Measurements from ENCODE around the gene NHSL2. TPM values are rescaled to one million over a fixed set of nuclear protein-coding genes. Genes with fewer than 3 reads are reported as not detected.

Gene NHSL2
- total RNA-seq, 2 donors from 2014 or later: 1.0 to 4.1 TPM

GRCh38 chrX:72031118-72031517 is 120.5 kb downstream of the NHSL2 start:
- Histone ChIP-seq H3K4me1 (no peaks in the 10 kb centered on the region), H3K27ac (no peak overlapping the region), H3K4me3 (no peak overlapping the region), H3K36me3 (no peaks in the 10 kb centered on the region), H3K27me3 (no peaks in the 10 kb centered on the region), H3K9me3 (no peaks in the 10 kb centered on the region), H3K9ac (ENCODE audit: low read depth in 2 of 2, low read length in 2 of 2) (no peak overlapping the region)
- peak; percentile 7 for DNase-seq
- intact Hi-C loops (cut with DNase I): no loop called here
- TF ChIP-seq CTCF (IDR thresholded peaks at IDR 0.05): no peak

GRCh38 chrX:72031634-72032033 is 121.0 kb downstream of the NHSL2 start:
- Histone ChIP-seq H3K36me3 (no peaks in the 10 kb centered on the region), H3K4me3 (no peak overlapping the region), H3K9ac (ENCODE audit: low read depth in 2 of 2, low read length in 2 of 2) (no peak overlapping the region), H3K9me3 (no peaks in the 10 kb centered on the region), H3K4me1 (no peaks in the 10 kb centered on the region), H3K27ac (no peak overlapping the region), H3K27me3 (no peaks in the 10 kb centered on the region)
- TF ChIP-seq CTCF (IDR thresholded peaks at IDR 0.05): no peak
- intact Hi-C loops (cut with DNase I): no loop called here
- no peak for DNase-seq

GRCh38 chrX:72037601-72038000 is 127.0 kb downstream of the NHSL2 start:
- H3K27me3 ChIP-seq: no peaks in the 10 kb centered on the region
- intact Hi-C loops (cut with DNase I): no loop called here
- DNase-seq: peak; percentile 4
- no peaks in the 10 kb centered on the region for H3K9me3 ChIP-seq
- no peaks in the 10 kb centered on the region for H3K4me1 ChIP-seq
- no peaks in the 10 kb centered on the region for H3K36me3 ChIP-seq
- no peak overlapping the region for H3K27ac ChIP-seq
- H3K9ac ChIP-seq (ENCODE audit: low read depth in 2 of 2, low read length in 2 of 2): no peak overlapping the region
- no peak for TF ChIP-seq CTCF (IDR thresholded peaks at IDR 0.05)
- no peak overlapping the region for H3K4me3 ChIP-seq

- H3K4me3 ChIP-seq: no peak overlapping the region
- no peak overlapping the region for H3K27ac ChIP-seq
- no peak overlapping the region for H3K9ac ChIP-seq (ENCODE audit: low read depth in 2 of 2, low read length in 2 of 2)
- no peaks in the 10 kb centered on the region for H3K27me3 ChIP-seq
- intact Hi-C loops (cut with DNase I): no loop called here
- TF ChIP-seq CTCF (IDR thresholded peaks at IDR 0.05): no peak
- peak; percentile 0 for DNase-seq
- no peaks in the 10 kb centered on the region for H3K4me1 ChIP-seq
- H3K9me3 ChIP-seq: no peaks in the 10 kb centered on the region
- H3K36me3 ChIP-seq: no peaks in the 10 kb centered on the region
These were observed 127.4 kb downstream of the NHSL2 start for GRCh38 chrX:72038016-72038415.

- Histone ChIP-seq H3K27ac (no peak overlapping the region), H3K36me3 (no peaks in the 10 kb centered on the region), H3K27me3 (no peaks in the 10 kb centered on the region), H3K9me3 (no peaks in the 10 kb centered on the region), H3K4me3 (no peak overlapping the region), H3K9ac (ENCODE audit: low read depth in 2 of 2, low read length in 2 of 2) (no peak overlapping the region), H3K4me1 (no peaks in the 10 kb centered on the region)
- intact Hi-C loops (cut with DNase I): no loop called here
- no peak for TF ChIP-seq CTCF (IDR thresholded peaks at IDR 0.05)
- no peak for DNase-seq
These were observed 128.2 kb downstream of the NHSL2 start for GRCh38 chrX:72038868-72039267.

- no peaks in the 10 kb centered on the region for H3K9me3 ChIP-seq
- no peak overlapping the region for H3K9ac ChIP-seq (ENCODE audit: low read depth in 2 of 2, low read length in 2 of 2)
- intact Hi-C loops (cut with DNase I): no loop called here
- no peak for DNase-seq
- no peak overlapping the region for H3K4me3 ChIP-seq
- no peak overlapping the region for H3K27ac ChIP-seq
- no peaks in the 10 kb centered on the region for H3K27me3 ChIP-seq
- TF ChIP-seq CTCF (IDR thresholded peaks at IDR 0.05): no peak
- H3K4me1 ChIP-seq: no peaks in the 10 kb centered on the region
- H3K36me3 ChIP-seq: no peaks in the 10 kb centered on the region
These were observed 129.9 kb downstream of the NHSL2 start for GRCh38 chrX:72040506-72040905.
